HL-60 (cell line): ENCODE results near the gene SLC29A3.

Experiments
- DNase-seq, 2 experiments: peaks; one replicate each; pipeline ENCODE4 v3.0.0-alpha.2; 2010 to 2020; ENCODE audit warnings: low read depth in 1 of 2, low spot score in 1 of 2
- H3K27ac ChIP-seq: fragments of 250-450 bp; sonication (Bioruptor Pico); replicated peaks from 2 replicates; pipeline ENCODE4 v1.5.1; 2020; ENCODE audit warnings: mild to moderate bottlenecking, moderate library complexity
- H3K27me3 ChIP-seq: fragments of 250-450 bp; sonication (Bioruptor Pico); 2 replicates; pipeline ENCODE4 v1.5.1; 2021; ENCODE audit warnings: mild to moderate bottlenecking, moderate library complexity; ENCODE audit not compliant: insufficient read depth, poor library complexity, severe bottlenecking
- H3K4me3 ChIP-seq: replicated peaks from 2 replicates; pipeline ENCODE4 v1.5.1; 2011; ENCODE audit warnings: mild to moderate bottlenecking, control low read depth, low read length; ENCODE audit not compliant: insufficient read depth
- CTCF ChIP-seq: IDR thresholded peaks from one replicate; pipeline ENCODE4 v1.5.1; 2011; ENCODE audit warnings: low read length, control low read depth, inconsistent platforms; ENCODE audit not compliant: insufficient read depth
- GABPA ChIP-seq: IDR thresholded peaks from 2 replicates; pipeline ENCODE4 v1.6.1; 2012; ENCODE audit warnings: low read depth
- POLR2AphosphoS5 ChIP-seq: IDR thresholded peaks from 2 replicates; pipeline ENCODE4 v1.6.1; 2012; ENCODE audit warnings: low read depth
- REST ChIP-seq: IDR thresholded peaks from 2 replicates; pipeline ENCODE4 v1.6.1; 2012; ENCODE audit warnings: low read depth; ENCODE audit not compliant: insufficient replicate concordance
- SPI1 ChIP-seq: IDR thresholded peaks from 2 replicates; pipeline ENCODE4 v1.6.1; 2012; ENCODE audit warnings: low read depth, mild to moderate bottlenecking, borderline replicate concordance

Gene SLC29A3

GRCh38 chr10:71404503-71405295 is 85.6 kb downstream of the SLC29A3 start:
- TF ChIP-seq CTCF, result no peak
- no peak for TF ChIP-seq SPI1
- TF ChIP-seq POLR2AphosphoS5, result no peak
- TF ChIP-seq REST, result no peak
- no peak for TF ChIP-seq GABPA

GRCh38 chr10:71406878-71407277 is 87.8 kb downstream of the SLC29A3 start:
- no peak overlapping the region for H3K27ac ChIP-seq
- H3K27me3 ChIP-seq, result no peaks in the 10 kb centered on the region
- no peak for DNase-seq
- no peak for TF ChIP-seq REST
- TF ChIP-seq CTCF, result no peak
- no peak overlapping the region for H3K4me3 ChIP-seq

More at GRCh38 chr10:71404503-71405295, 85.6 kb downstream of the SLC29A3 start:
- Histone ChIP-seq H3K27ac (no peak overlapping the region), H3K4me3 (no peak overlapping the region), H3K27me3 (no peaks in the 10 kb centered on the region)
- no peak for DNase-seq

GRCh38 chr10:71408436-71409225 is 89.6 kb downstream of the SLC29A3 start:
- H3K4me3 ChIP-seq, result no peak overlapping the region
- DNase-seq, result no peak
- H3K27me3 ChIP-seq, result no peaks in the 10 kb centered on the region
- TF ChIP-seq SPI1 (no peak), CTCF (no peak), GABPA (no peak), REST (no peak), POLR2AphosphoS5 (no peak)
- H3K27ac ChIP-seq, result no peak overlapping the region
